Panc1 (cell line): ENCODE measurements around the gene ITGB5. TPM values are rescaled to one million over a fixed set of nuclear protein-coding genes. Genes with fewer than 3 reads are reported as not detected.

Experiments used
- ATAC-seq: fragments of 200-7000 bp; cut with Tn5 transposase; 2 replicates; pipeline ENCODE4 v1.9.1; 2020; ENCODE audit warnings: mild to moderate bottlenecking, moderate library complexity
- BruUV-seq: library from RNA; stranded (reverse); fragments of 400-500 nt; replicated peaks from 2 replicates; lab custom pipeline; 2021; lab: Mats Ljungman, UMichigan
- CTCF ChIA-PET: fragments of 300-600 bp; sonication (Branson Sonifier 250); formaldehyde crosslinking; loops from one replicate; lab custom pipeline; 2022; ENCODE audit warnings: antibody characterized with exemption; lab: Charles Lee
- POLR2A ChIA-PET: fragments of 300-600 bp; sonication (Branson Sonifier 250); formaldehyde crosslinking; loops from one replicate; lab custom pipeline; 2022; ENCODE audit warnings: antibody characterized with exemption; lab: Charles Lee
- DNase-seq: peaks from one replicate; pipeline ENCODE4 v3.0.0-alpha.2; 2010; ENCODE audit warnings: low read depth, low spot score
- H3K27ac ChIP-seq: 2 replicates; pipeline ENCODE4 v1.5.1; 2011; ENCODE audit warnings: mild to moderate bottlenecking, low read length, inconsistent platforms
- H3K27me3 ChIP-seq: fragments of 200-500 bp; sonication (Bioruptor generic); 2 replicates; pipeline ENCODE4 v1.6.0; 2014; ENCODE audit warnings: low read length, inconsistent platforms; ENCODE audit not compliant: control insufficient read depth, insufficient read depth
- H3K36me3 ChIP-seq: fragments of 200-500 bp; sonication (Bioruptor generic); 2 replicates; pipeline ENCODE4 v1.5.1; 2014; ENCODE audit warnings: inconsistent platforms, mild to moderate bottlenecking, low read length, moderate library complexity; ENCODE audit not compliant: control insufficient read depth, insufficient read depth
- H3K4me1 ChIP-seq: 2 replicates; pipeline ENCODE4 v1.5.1; 2011; ENCODE audit warnings: inconsistent platforms, mild to moderate bottlenecking, low read length, moderate library complexity; ENCODE audit not compliant: control insufficient read depth, insufficient read depth
- H3K4me3 ChIP-seq, 2 experiments: 2 replicates each; pipeline ENCODE4 v1.5.1; 2011 to 2012; ENCODE audit warnings: low read depth in 2 of 2, low read length in 2 of 2, mild to moderate bottlenecking in 2 of 2, inconsistent platforms in 1 of 2, moderate library complexity in 1 of 2
- H3K9me3 ChIP-seq: fragments of 200-500 bp; sonication (Bioruptor generic); 2 replicates; pipeline ENCODE4 v1.5.1; 2014; ENCODE audit warnings: low read depth, mild to moderate bottlenecking, inconsistent platforms, low read length, moderate library complexity; ENCODE audit not compliant: control insufficient read depth, insufficient read depth
- CTCF ChIP-seq: fragments of 450-650 bp; IDR thresholded peaks from 2 replicates; pipeline ENCODE4 v1.5.1; 2017; ENCODE audit warnings: mild to moderate bottlenecking
- POLR2AphosphoS5 ChIP-seq: IDR thresholded peaks from 2 replicates; pipeline ENCODE4 v1.6.1; 2012; ENCODE audit warnings: mild to moderate bottlenecking, low read depth, low read length, moderate library complexity
- REST ChIP-seq, 2 experiments: IDR thresholded peaks; 2 replicates each; pipeline ENCODE4 v1.6.1; 2011 to 2012; ENCODE audit warnings: low read depth in 2 of 2, control low read depth in 1 of 2, low read length in 1 of 2, mild to moderate bottlenecking in 1 of 2, moderate library complexity in 1 of 2; ENCODE audit not compliant: insufficient read depth in 1 of 2
- SIN3A ChIP-seq: IDR thresholded peaks from 2 replicates; pipeline ENCODE4 v1.6.1; 2012; ENCODE audit warnings: low read depth, mild to moderate bottlenecking, low read length, moderate library complexity, borderline replicate concordance; ENCODE audit not compliant: insufficient read depth
- TCF7L2 ChIP-seq: IDR thresholded peaks from 2 replicates; pipeline ENCODE4 v1.6.1; 2011; ENCODE audit warnings: mild to moderate bottlenecking, low read depth, low read length, inconsistent platforms
- in situ Hi-C: cut with HindIII; loops from 2 replicates; pipeline ENCODE4 v1.10.0; 2016; ENCODE audit warnings: low sequenced_read_pairs, low pct_unique_long_range_greater_than_20kb
- intact Hi-C: fragments of 100-400 bp; cut with micrococcal nuclease; formaldehyde crosslinking; loops from one replicate; pipeline ENCODE4 v1.10.0; 2022; ENCODE audit not compliant: unreplicated experiment
- total RNA-seq: library from RNA; stranded (reverse); gene quantifications from one replicate; pipeline ENCODE4 v1.2.1, GENCODE V29; 2021; ENCODE audit not compliant: unreplicated experiment

Gene ITGB5
- total RNA-seq, 1 experiment from 2014 or later: 446 TPM

GRCh38 chr3:124904835-124905492 lies 17.8 kb upstream of the ITGB5 start:
- BruUV-seq: no TSS peak
- Histone ChIP-seq H3K27ac (no peak overlapping the region), H3K9me3 (no peaks in the 10 kb centered on the region), H3K27me3 (no peaks in the 10 kb centered on the region), H3K4me1 (peaks cover 8% of the 10 kb centered on the region), H3K36me3 (no peaks in the 10 kb centered on the region), H3K4me3 (no peak overlapping the region)
- in situ Hi-C loops (no loop called here), intact Hi-C loops (loop anchor here (10.0 kb wide), 1 partner anchor 340 kb away; no protein-coding TSS in a partner anchor)
- no peak for ATAC-seq
- POLR2A ChIA-PET: interaction anchor here (0.5 kb wide), 1 partner anchor 9 kb away, joined by 6 read pairs; no protein-coding TSS in a partner anchor
- no peak for TF ChIP-seq POLR2AphosphoS5
- no peak for TF ChIP-seq SIN3A
- TF ChIP-seq TCF7L2: no peak
- TF ChIP-seq REST (IDR thresholded peaks at IDR 0.05; ENCODE audit: insufficient read depth in 1 of 2, low read depth in 2 of 2, low read length in 1 of 2): no peak
- no peak for TF ChIP-seq CTCF
- DNase-seq: no peak
- CTCF ChIA-PET: no interaction called here

- intact Hi-C loops: loop anchor here (10.0 kb wide), 1 partner anchor 339 kb away; no protein-coding TSS in a partner anchor
- no peaks in the 10 kb centered on the region for H3K36me3 ChIP-seq
- in situ Hi-C loops: no loop called here
- no peak for DNase-seq
- ATAC-seq: no peak
- CTCF ChIA-PET: interaction anchor here (1.5 kb wide), 1 partner anchor 143 kb away, joined by 6 read pairs; no protein-coding TSS in a partner anchor
- H3K4me3 ChIP-seq: no peak overlapping the region
- no peaks in the 10 kb centered on the region for H3K27me3 ChIP-seq
- POLR2A ChIA-PET: interaction anchor here (0.5 kb wide), 1 partner anchor 8 kb away, joined by 6 read pairs; no protein-coding TSS in a partner anchor
- no peak overlapping the region for H3K27ac ChIP-seq
- TF ChIP-seq POLR2AphosphoS5 (no peak), CTCF (no peak), SIN3A (no peak), REST (IDR thresholded peaks at IDR 0.05; ENCODE audit: insufficient read depth in 1 of 2, low read depth in 2 of 2, low read length in 1 of 2) (no peak), TCF7L2 (no peak)
- H3K9me3 ChIP-seq: no peaks in the 10 kb centered on the region
- BruUV-seq: no TSS peak
- peaks cover 9% of the 10 kb centered on the region for H3K4me1 ChIP-seq
Observed at GRCh38 chr3:124903896-124904834, 17.0 kb upstream of the ITGB5 start.
